A549 (cell line): Measurements from ENCODE around the gene FOCAD. TPM values are rescaled to one million over a fixed set of nuclear protein-coding genes. Genes with fewer than 3 reads are reported as not detected.
A peak's percentile ranks its signal among the peaks of the same experiment; 100 is the strongest.

ENCODE experiments used
- ATAC-seq, 2 experiments: fragments of 200-7000 bp in 1 of 2; fragments of >200 bp in 1 of 2; cut with Nextera tagmentation in 1 of 2; cut with Tn5 transposase in 1 of 2; 3 replicates each; pipeline versions ENCODE4 v1.8.0 to v1.9.1; 2018 to 2020; ENCODE audit warnings: mild to moderate bottlenecking in 1 of 2, moderate library complexity in 1 of 2
- CTCF ChIA-PET: fragments of 300-600 bp; sonication (Branson Sonifier 250); formaldehyde crosslinking; extraction: SDS; loops from one replicate; lab custom pipeline; 2021; ENCODE audit warnings: antibody characterized with exemption, inconsistent platforms; lab: Yijun Ruan, JAX
- POLR2A ChIA-PET: fragments of 350-600 bp; formaldehyde crosslinking; extraction: SDS; loops from one replicate; lab custom pipeline; 2021; ENCODE audit warnings: antibody characterized with exemption, inconsistent platforms; lab: Yijun Ruan, JAX
- DNase-seq, 2 experiments: peaks; one replicate each; pipeline versions ENCODE4 v3.0.0 to v3.0.0-alpha.2; 2011 to 2016; ENCODE audit warnings: low read depth in 1 of 2, low spot score in 1 of 2
- FAIRE-seq: peaks from 2 replicates; lab custom pipeline; 2011; peaks lifted over from hg19 to GRCh38; lab: Jason Lieb, UNC
- H3K27ac ChIP-seq, 2 experiments: fragments of >200 bp; sonication (Bioruptor Twin); formaldehyde crosslinking; 3 replicates each; pipeline ENCODE4 v1.5.1; 2016 to 2017
- H3K4me1 ChIP-seq: fragments of >200 bp; sonication (Bioruptor Twin); formaldehyde crosslinking; 3 replicates; pipeline ENCODE4 v1.6.1; 2016
- H3K4me2 ChIP-seq: fragments of >200 bp; sonication (Bioruptor Twin); formaldehyde crosslinking; 3 replicates; pipeline ENCODE4 v1.6.1; 2016
- H3K4me3 ChIP-seq: fragments of >200 bp; sonication (Bioruptor Twin); formaldehyde crosslinking; 3 replicates; pipeline ENCODE4 v1.5.1; 2016
- H3K9me3 ChIP-seq: fragments of >200 bp; sonication (Bioruptor Twin); formaldehyde crosslinking; 3 replicates; pipeline ENCODE4 v1.6.1; 2016
- ATOH8 ChIP-seq: fragments of 250-450 bp; sonication (Bioruptor Pico); IDR thresholded peaks from 2 replicates; pipeline ENCODE4 v1.5.0; 2020; ENCODE audit warnings: low read depth, mild to moderate bottlenecking, moderate library complexity
- BHLHE40 ChIP-seq: IDR thresholded peaks from 2 replicates; pipeline ENCODE4 v1.6.1; 2012; ENCODE audit warnings: low read depth, low read length, inconsistent platforms
- CBX2 ChIP-seq: fragments of 200-600 bp; sonication (generic); IDR thresholded peaks from 2 replicates; pipeline ENCODE4 v1.6.1; 2016; ENCODE audit warnings: low read depth, mild to moderate bottlenecking, borderline replicate concordance
- CBX8 ChIP-seq: fragments of 200-600 bp; sonication (generic); IDR thresholded peaks from 2 replicates; pipeline ENCODE4 v1.6.1; 2016
- CHD2 ChIP-seq: fragments of 150-350 bp; IDR thresholded peaks from 2 replicates; pipeline ENCODE4 v1.6.1; 2014; ENCODE audit warnings: low read length; ENCODE audit not compliant: partially characterized antibody
- E2F6 ChIP-seq: IDR thresholded peaks from 2 replicates; pipeline ENCODE4 v1.6.1; 2012; ENCODE audit warnings: low read depth, borderline replicate concordance
- EHF ChIP-seq: fragments of 250-450 bp; sonication (Bioruptor Pico); IDR thresholded peaks from 2 replicates; pipeline ENCODE4 v1.5.0; 2020; ENCODE audit warnings: mild to moderate bottlenecking
- FOSB ChIP-seq: fragments of 250-450 bp; sonication (Bioruptor Pico); IDR thresholded peaks from 2 replicates; pipeline ENCODE4 v1.5.0; 2020; ENCODE audit warnings: mild to moderate bottlenecking, moderate library complexity
- FOXS1 ChIP-seq: fragments of 250-450 bp; sonication (Bioruptor Pico); IDR thresholded peaks from 2 replicates; pipeline ENCODE4 v1.5.0; 2020; ENCODE audit warnings: mild to moderate bottlenecking, moderate library complexity
- HDAC2 ChIP-seq: fragments of 200-600 bp; sonication (generic); IDR thresholded peaks from 2 replicates; pipeline ENCODE4 v1.6.1; 2016
- HEYL ChIP-seq: fragments of 250-450 bp; sonication (Bioruptor Pico); IDR thresholded peaks from 2 replicates; pipeline ENCODE4 v1.8.0; 2021; ENCODE audit warnings: mild to moderate bottlenecking, moderate library complexity
- HMGXB4 ChIP-seq: fragments of 250-450 bp; sonication (Bioruptor Pico); IDR thresholded peaks from 2 replicates; pipeline ENCODE4 v1.5.0; 2021; ENCODE audit warnings: mild to moderate bottlenecking, moderate library complexity, borderline replicate concordance
- HOXB13 ChIP-seq: fragments of 250-450 bp; sonication (Bioruptor Pico); IDR thresholded peaks from 2 replicates; pipeline ENCODE4 v1.5.0; 2020; ENCODE audit warnings: low read depth, mild to moderate bottlenecking, moderate library complexity
- HOXB5 ChIP-seq: fragments of 250-450 bp; sonication (Bioruptor Pico); IDR thresholded peaks from 2 replicates; pipeline ENCODE4 v1.5.0; 2020; ENCODE audit warnings: mild to moderate bottlenecking, moderate library complexity
- JUNB ChIP-seq: fragments of >200 bp; sonication (Bioruptor Twin); formaldehyde crosslinking; IDR thresholded peaks from 2 replicates; pipeline ENCODE4 v1.6.1; 2016
- KDM1A ChIP-seq: fragments of 200-600 bp; sonication (generic); IDR thresholded peaks from 2 replicates; pipeline ENCODE4 v1.6.1; 2016; ENCODE audit warnings: low read depth, mild to moderate bottlenecking
- MAFK ChIP-seq: fragments of 450-650 bp; IDR thresholded peaks from 2 replicates; pipeline ENCODE4 v1.6.1; 2014; ENCODE audit not compliant: partially characterized antibody
- MYC ChIP-seq: IDR thresholded peaks from 2 replicates; pipeline ENCODE4 v1.6.1; 2012; ENCODE audit warnings: mild to moderate bottlenecking, inconsistent platforms, low read length, improper control_type of control experiment, borderline replicate concordance
- NPAS2 ChIP-seq: fragments of 250-450 bp; sonication (Bioruptor Pico); IDR thresholded peaks from 2 replicates; pipeline ENCODE4 v1.8.0; 2022; ENCODE audit warnings: mild to moderate bottlenecking, moderate library complexity, borderline replicate concordance
- REST ChIP-seq: fragments of 200-600 bp; sonication (generic); IDR thresholded peaks from 2 replicates; pipeline ENCODE4 v1.6.1; 2016; ENCODE audit warnings: antibody characterized with exemption, mild to moderate bottlenecking, moderate library complexity
- RFX5 ChIP-seq: fragments of 450-650 bp; IDR thresholded peaks from 2 replicates; pipeline ENCODE4 v1.7.1; 2014; ENCODE audit warnings: antibody characterized with exemption, mild to moderate bottlenecking, moderate library complexity
- TFCP2L1 ChIP-seq: fragments of 250-450 bp; sonication (Bioruptor Pico); IDR thresholded peaks from 2 replicates; pipeline ENCODE4 v1.5.0; 2021; ENCODE audit warnings: mild to moderate bottlenecking
- TP53 ChIP-seq: fragments of 250-450 bp; sonication (Bioruptor Pico); IDR thresholded peaks from 2 replicates; pipeline ENCODE4 v1.5.0; 2021; ENCODE audit warnings: mild to moderate bottlenecking, moderate library complexity
- USF2 ChIP-seq: fragments of 450-650 bp; IDR thresholded peaks from 2 replicates; pipeline ENCODE4 v1.6.1; 2014; ENCODE audit warnings: antibody characterized with exemption
- ZC3H11A ChIP-seq: fragments of 450-650 bp; IDR thresholded peaks from 2 replicates; pipeline ENCODE4 v1.6.1; 2014; ENCODE audit warnings: antibody characterized with exemption, mild to moderate bottlenecking
- ZFP36 ChIP-seq: fragments of 450-650 bp; IDR thresholded peaks from 2 replicates; pipeline ENCODE4 v1.6.1; 2014; ENCODE audit warnings: borderline replicate concordance; ENCODE audit not compliant: partially characterized antibody
- ZSCAN20 ChIP-seq: fragments of 250-450 bp; sonication (Bioruptor Pico); IDR thresholded peaks from 2 replicates; pipeline ENCODE4 v1.8.0; 2022; ENCODE audit warnings: mild to moderate bottlenecking, moderate library complexity
- WGBS: methylation state at CpG from one replicate; pipeline ENCODE4 v1.1.6; 2017; ENCODE audit errors: missing lambda C conversion rate; 5-methylcytosine and 5-hydroxymethylcytosine counted together
- polyA plus RNA-seq, 4 experiments: library from polyadenylated mRNA; depleted of rRNA in 3 of 4; stranded (reverse); fragments of >200 nt; fragmentation: RNase III in 1 of 4; extraction: RNeasy Plus Mini Kit Qiagen cat#74134 plus additional on column Dnase treatment in 1 of 4; gene quantifications; 2 replicates in 3 of 4; 3 replicates in 1 of 4; pipeline ENCODE4 v1.2.3, GENCODE V29; 2011 to 2017

The FOCAD gene
- polyA plus RNA-seq, 2 of the 4 experiments (the other 2 are of a cell fraction): 22.0 to 53.8 TPM

GRCh38 chr9:20981486-20981885 lies 297.4 kb downstream of the FOCAD start:
- ATAC-seq: peak; percentile 54 to 81; a peak in 3 of 6 replicates

GRCh38 chr9:20984506-20984905 lies 300.4 kb downstream of the FOCAD start:
- 95% methylated on average over 3 of the region's 3 CpGs for WGBS
- H3K9me3 ChIP-seq: no peaks in the 10 kb centered on the region
- ATAC-seq (no peak), FAIRE-seq (no peak), DNase-seq (no peak)
- no peak overlapping the region for H3K27ac ChIP-seq
- H3K4me2 ChIP-seq: no peak overlapping the region
- ChIA-PET CTCF (no interaction called here), POLR2A (no interaction called here)
- no peak overlapping the region for H3K4me3 ChIP-seq
- peaks cover 21% of the 10 kb centered on the region for H3K4me1 ChIP-seq
- TF ChIP-seq FOXS1 (CRISPR knock-in tag): no peak
- no peak for TF ChIP-seq ZSCAN20 (CRISPR knock-in tag)
- TF ChIP-seq JUNB: no peak
- TF ChIP-seq KDM1A: no peak
- no peak for TF ChIP-seq FOSB (CRISPR knock-in tag)
- TF ChIP-seq BHLHE40: no peak
- no peak for TF ChIP-seq MAFK

More at GRCh38 chr9:20981486-20981885, 297.4 kb downstream of the FOCAD start:
- ChIA-PET POLR2A (interaction anchor here (0.5 kb wide), 1 partner anchor 160 kb away, joined by 4 read pairs; no protein-coding TSS in a partner anchor), CTCF (no interaction called here)
- WGBS: 13% methylated on average over 2 of the region's 2 CpGs
- FAIRE-seq: no peak
- TF ChIP-seq NPAS2: no peak
- TF ChIP-seq ZFP36: no peak
- no peak for TF ChIP-seq EHF
- TF ChIP-seq CHD2: no peak
- TF ChIP-seq KDM1A: no peak
- TF ChIP-seq HDAC2: no peak
- TF ChIP-seq ZSCAN20 (CRISPR knock-in tag): no peak
- no peak for TF ChIP-seq CBX8
- no peak for TF ChIP-seq USF2
- TF ChIP-seq TP53 (CRISPR knock-in tag): no peak
- no peak for TF ChIP-seq ATOH8 (CRISPR knock-in tag)
- no peak for TF ChIP-seq E2F6
- TF ChIP-seq HEYL (CRISPR knock-in tag): no peak
- TF ChIP-seq ZC3H11A: no peak
- no peak for TF ChIP-seq HOXB5 (CRISPR knock-in tag)
- TF ChIP-seq HOXB13 (CRISPR knock-in tag): no peak
- peaks cover 12% of the 10 kb centered on the region for H3K4me1 ChIP-seq
- H3K9me3 ChIP-seq: no peaks in the 10 kb centered on the region
- no peak overlapping the region for H3K4me3 ChIP-seq
- peak overlapping the region in 1 of 2 experiments; percentile 49; a peak in 2 of 6 replicates for H3K27ac ChIP-seq
- peak in 1 of 2 experiments; percentile 11 for DNase-seq
- peak overlapping the region; percentile 41 for H3K4me2 ChIP-seq

- Histone ChIP-seq H3K27ac (no peak overlapping the region), H3K9me3 (no peaks in the 10 kb centered on the region), H3K4me2 (no peak overlapping the region), H3K4me3 (no peak overlapping the region), H3K4me1 (peaks cover 16% of the 10 kb centered on the region)
- WGBS: 95% methylated on average over 6 of the region's 6 CpGs
- ChIA-PET POLR2A (no interaction called here), CTCF (interaction anchor here (1.2 kb wide), 2 partner anchors 45 to 119 kb away, joined by 3 to 4 read pairs; no protein-coding TSS in a partner anchor)
- ATAC-seq (no peak), DNase-seq (no peak), FAIRE-seq (no peak)
- no peak for TF ChIP-seq CBX2
- no peak for TF ChIP-seq HOXB13 (CRISPR knock-in tag)
- no peak for TF ChIP-seq HMGXB4
- TF ChIP-seq MYC: no peak
- no peak for TF ChIP-seq REST
- TF ChIP-seq RFX5: no peak
- TF ChIP-seq TFCP2L1 (CRISPR knock-in tag): no peak
- TF ChIP-seq HDAC2: no peak
Measured at GRCh38 chr9:20985851-20986600, 302.0 kb downstream of the FOCAD start.
